ENCODE results near the gene JCAD.

Gene JCAD

GRCh38 chr10:30094601-30095000 is 35.2 kb upstream of the JCAD start:
- no peak for TF ChIP-seq REST (IDR thresholded peaks at IDR 0.05; ENCODE audit: insufficient read depth in 1 of 2, low read depth in 2 of 2, low read length in 2 of 2)
- TF ChIP-seq TAF1 (IDR thresholded peaks at IDR 0.05; ENCODE audit: borderline replicate concordance, insufficient read depth, low read length): no peak

GRCh38 chr10:30093303-30093950 is 34.0 kb upstream of the JCAD start:
- TF ChIP-seq POLR2AphosphoS5 (IDR thresholded peaks at IDR 0.05; ENCODE audit: low read depth, low read length) (no peak), TAF1 (IDR thresholded peaks at IDR 0.05; ENCODE audit: borderline replicate concordance, insufficient read depth, low read length) (no peak), FOXP2 (optimal IDR thresholded peaks at IDR 0.05; ENCODE audit: borderline replicate concordance, extremely low read depth, extremely low read length, insufficient read depth) (no peak), REST (IDR thresholded peaks at IDR 0.05; ENCODE audit: insufficient read depth in 1 of 2, low read depth in 2 of 2, low read length in 2 of 2) (no peak), SIN3A (IDR thresholded peaks at IDR 0.05; ENCODE audit: borderline replicate concordance, insufficient read depth, low read length) (no peak)

GRCh38 chr10:30092151-30092790 is 32.9 kb upstream of the JCAD start:
- TF ChIP-seq REST (IDR thresholded peaks at IDR 0.05; ENCODE audit: insufficient read depth in 1 of 2, low read depth in 2 of 2, low read length in 2 of 2): no peak
- TF ChIP-seq TAF1 (IDR thresholded peaks at IDR 0.05; ENCODE audit: borderline replicate concordance, insufficient read depth, low read length): no peak
- TF ChIP-seq FOXP2 (optimal IDR thresholded peaks at IDR 0.05; ENCODE audit: borderline replicate concordance, extremely low read depth, extremely low read length, insufficient read depth): no peak
- TF ChIP-seq POLR2AphosphoS5 (IDR thresholded peaks at IDR 0.05; ENCODE audit: low read depth, low read length): no peak
- TF ChIP-seq SIN3A (IDR thresholded peaks at IDR 0.05; ENCODE audit: borderline replicate concordance, insufficient read depth, low read length): no peak

- no peak for TF ChIP-seq TAF1 (IDR thresholded peaks at IDR 0.05; ENCODE audit: borderline replicate concordance, insufficient read depth, low read length)
- no peak for TF ChIP-seq REST (IDR thresholded peaks at IDR 0.05; ENCODE audit: insufficient read depth in 1 of 2, low read depth in 2 of 2, low read length in 2 of 2)
- no peak for TF ChIP-seq SIN3A (IDR thresholded peaks at IDR 0.05; ENCODE audit: borderline replicate concordance, insufficient read depth, low read length)
- no peak for TF ChIP-seq FOXP2 (optimal IDR thresholded peaks at IDR 0.05; ENCODE audit: borderline replicate concordance, extremely low read depth, extremely low read length, insufficient read depth)
- TF ChIP-seq POLR2AphosphoS5 (IDR thresholded peaks at IDR 0.05; ENCODE audit: low read depth, low read length): no peak
These were observed 31.8 kb upstream of the JCAD start for GRCh38 chr10:30091136-30091535.
